GM12864 (cell line): ENCODE data around the gene LDLRAD3.

Source experiments
- DNase-seq: peaks from one replicate; pipeline ENCODE4 v3.0.0-alpha.2; 2011; ENCODE audit warnings: low read depth
- H3K4me3 ChIP-seq: 2 replicates; pipeline ENCODE4 v1.5.1; 2011; ENCODE audit warnings: mild to moderate bottlenecking, low read depth, low read length, control low read depth
- TF ChIP-seq, protein P1 (sequence below): IDR thresholded peaks from 2 replicates; pipeline ENCODE4 v1.5.1; 2011; ENCODE audit warnings: low read depth, mild to moderate bottlenecking, moderate library complexity, low read length, control low read depth, inconsistent platforms; ENCODE audit errors: missing control alignments

LDLRAD3 gene

GRCh38 chr11:35982061-35982460 lies 38.2 kb downstream of the LDLRAD3 start:
- DNase-seq = no peak
- TF ChIP-seq, protein P1, sequence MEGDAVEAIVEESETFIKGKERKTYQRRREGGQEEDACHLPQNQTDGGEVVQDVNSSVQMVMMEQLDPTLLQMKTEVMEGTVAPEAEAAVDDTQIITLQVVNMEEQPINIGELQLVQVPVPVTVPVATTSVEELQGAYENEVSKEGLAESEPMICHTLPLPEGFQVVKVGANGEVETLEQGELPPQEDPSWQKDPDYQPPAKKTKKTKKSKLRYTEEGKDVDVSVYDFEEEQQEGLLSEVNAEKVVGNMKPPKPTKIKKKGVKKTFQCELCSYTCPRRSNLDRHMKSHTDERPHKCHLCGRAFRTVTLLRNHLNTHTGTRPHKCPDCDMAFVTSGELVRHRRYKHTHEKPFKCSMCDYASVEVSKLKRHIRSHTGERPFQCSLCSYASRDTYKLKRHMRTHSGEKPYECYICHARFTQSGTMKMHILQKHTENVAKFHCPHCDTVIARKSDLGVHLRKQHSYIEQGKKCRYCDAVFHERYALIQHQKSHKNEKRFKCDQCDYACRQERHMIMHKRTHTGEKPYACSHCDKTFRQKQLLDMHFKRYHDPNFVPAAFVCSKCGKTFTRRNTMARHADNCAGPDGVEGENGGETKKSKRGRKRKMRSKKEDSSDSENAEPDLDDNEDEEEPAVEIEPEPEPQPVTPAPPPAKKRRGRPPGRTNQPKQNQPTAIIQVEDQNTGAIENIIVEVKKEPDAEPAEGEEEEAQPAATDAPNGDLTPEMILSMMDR = no peak
- H3K4me3 ChIP-seq = no peak overlapping the region

- DNase-seq = no peak
- TF ChIP-seq, protein P1 = no peak
- H3K4me3 ChIP-seq = no peak overlapping the region
Measured at GRCh38 chr11:35983981-35984380, 40.1 kb downstream of the LDLRAD3 start.

GRCh38 chr11:35986947-35987346 lies 43.1 kb downstream of the LDLRAD3 start:
- H3K4me3 ChIP-seq = no peak overlapping the region
- DNase-seq = no peak
- TF ChIP-seq, protein P1 = no peak

GRCh38 chr11:35990170-35990569 lies 46.3 kb downstream of the LDLRAD3 start:
- TF ChIP-seq, protein P1 = no peak
- no peak overlapping the region for H3K4me3 ChIP-seq
- no peak for DNase-seq

- TF ChIP-seq, protein P1 = no peak
- H3K4me3 ChIP-seq = no peak overlapping the region
- no peak for DNase-seq
Measured at GRCh38 chr11:35990816-35991215, 47.0 kb downstream of the LDLRAD3 start.

- TF ChIP-seq, protein P1 = no peak
- no peak overlapping the region for H3K4me3 ChIP-seq
- no peak for DNase-seq
Measured at GRCh38 chr11:35992548-35992947, 48.7 kb downstream of the LDLRAD3 start.

- H3K4me3 ChIP-seq = no peak overlapping the region
- TF ChIP-seq, protein P1 = no peak
- no peak for DNase-seq
Measured at GRCh38 chr11:35994421-35994820, 50.6 kb downstream of the LDLRAD3 start.
